GM21737 (cell line): ENCODE data around the gene KRTAP27-1.

ENCODE experiments used
- ATAC-seq: cut with Tn5 transposase; IDR thresholded peaks from one replicate; pipeline ENCODE4 v1.9.1; 2021; ENCODE audit warnings: mild to moderate bottlenecking, moderate library complexity; ENCODE audit not compliant: unreplicated experiment

KRTAP27-1 gene

GRCh38 chr21:30289215-30289614 is 48.3 kb downstream of the KRTAP27-1 start, which contains the start of gene KRTAP25-1:
Gene KRTAP25-1, minus strand, starts transcription at chr21:30289514. Its CDS starts 24 bp downstream, at chr21:30289490.
- no peak for ATAC-seq
